Activated CD8-positive, alpha-beta memory T cell treated with anti-CD3 and anti-CD28 coated beads, Interleukin-2, amount 50 U/mL, for 1 hour (primary cell): ENCODE results near the gene RAP1GAP2.
"Not testable (repeated sequence)": the region's sequence is repeated elsewhere in the genome, so short reads cannot be mapped to it uniquely, and the experiment has no call there.

Source experiments
- DNase-seq: peaks from one replicate; pipeline ENCODE4 v3.0.0-alpha.2; 2020; ENCODE audit errors: extremely low read depth

The RAP1GAP2 gene

DNA sequence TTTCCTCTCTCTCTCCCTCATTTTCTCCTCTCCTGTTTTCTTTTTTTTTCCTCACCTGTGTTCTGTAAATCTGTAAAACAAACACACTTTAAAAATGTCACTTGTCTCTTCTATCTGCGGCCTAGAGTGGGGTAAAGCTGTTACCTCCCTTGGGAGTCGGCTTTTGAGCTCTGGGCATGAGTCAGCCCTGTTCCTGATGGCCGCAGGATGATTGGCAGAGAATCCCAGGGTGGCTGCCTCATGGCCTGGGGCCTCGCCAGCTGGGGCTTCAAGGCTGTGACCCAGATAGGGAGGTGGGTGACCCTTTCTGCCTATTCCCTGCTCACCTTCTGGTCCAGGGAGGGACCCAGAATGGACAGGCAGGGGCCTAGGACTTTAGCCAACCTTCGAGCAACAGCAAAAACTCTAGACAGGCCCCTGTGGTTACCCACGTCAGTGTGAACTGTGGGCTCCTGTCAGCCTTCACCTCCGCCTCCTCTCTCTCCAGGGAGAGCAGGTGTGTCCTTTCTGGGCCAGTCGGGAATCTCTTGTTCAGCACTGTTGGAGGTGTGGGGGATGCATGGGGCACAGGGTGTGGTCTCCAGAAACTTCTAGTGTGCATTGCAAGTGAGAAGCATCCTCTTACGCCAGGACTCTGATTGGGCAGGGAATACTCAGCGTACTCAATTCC, 87.4 kb downstream of the RAP1GAP2 start:
- no peak for DNase-seq

DNA sequence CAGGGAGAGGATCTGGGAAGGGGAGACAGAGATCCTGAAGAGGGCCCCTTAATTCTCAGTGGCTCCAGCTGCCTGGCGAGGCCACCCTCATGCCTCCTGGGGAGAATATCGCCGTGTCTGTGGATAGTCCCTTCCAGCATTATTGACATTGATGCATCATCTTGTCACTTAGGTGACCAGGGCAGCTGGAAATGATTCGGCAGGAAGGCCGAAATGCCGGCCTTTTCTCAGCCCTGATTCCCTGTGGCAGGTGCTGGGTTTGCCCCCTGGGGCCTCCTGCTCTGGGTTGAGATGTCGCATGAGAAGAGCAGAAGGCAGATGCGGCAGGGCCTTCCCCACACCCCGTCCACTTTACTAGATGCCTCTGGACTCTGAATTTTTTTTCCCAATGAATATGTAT, 89.5 kb downstream of the RAP1GAP2 start:
- DNase-seq = no peak

GRCh38 chr17:2888326-2888725, 92.1 kb downstream of the RAP1GAP2 start:
- no peak for DNase-seq

DNA sequence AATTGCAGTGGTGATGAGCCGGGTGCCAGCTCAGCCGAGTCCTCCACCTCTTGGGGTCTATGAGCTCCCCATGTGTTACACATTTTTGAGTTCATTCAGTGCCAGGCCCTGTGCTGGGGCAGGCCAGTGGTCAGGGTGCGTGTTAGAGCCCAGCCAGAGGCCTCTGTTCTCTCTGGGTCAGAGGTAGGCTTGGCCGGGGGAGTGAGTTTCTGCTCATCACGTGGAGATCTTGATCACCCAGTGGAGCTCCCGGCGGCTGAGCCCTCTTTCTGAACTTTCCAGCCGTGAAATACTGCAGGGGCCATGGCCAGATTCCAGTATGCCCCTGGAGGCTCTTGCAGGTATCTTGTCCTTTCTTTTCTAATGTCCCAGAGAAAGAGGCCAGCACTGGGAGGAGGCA, 93.0 kb downstream of the RAP1GAP2 start:
- DNase-seq = no peak

- DNase-seq = not testable (repeated sequence)
These were observed 94.5 kb downstream of the RAP1GAP2 start for GRCh38 chr17:2890778-2891177.

GRCh38 chr17:2892305-2892971, 96.2 kb downstream of the RAP1GAP2 start:
- no peak for DNase-seq

- DNase-seq = no peak
These were observed 97.2 kb downstream of the RAP1GAP2 start for GRCh38 chr17:2893422-2893914.

- no peak for DNase-seq
These were observed 98.5 kb downstream of the RAP1GAP2 start for GRCh38 chr17:2894782-2895181.

- DNase-seq = no peak
These were observed 101.4 kb downstream of the RAP1GAP2 start for GRCh38 chr17:2897605-2898004.

DNA sequence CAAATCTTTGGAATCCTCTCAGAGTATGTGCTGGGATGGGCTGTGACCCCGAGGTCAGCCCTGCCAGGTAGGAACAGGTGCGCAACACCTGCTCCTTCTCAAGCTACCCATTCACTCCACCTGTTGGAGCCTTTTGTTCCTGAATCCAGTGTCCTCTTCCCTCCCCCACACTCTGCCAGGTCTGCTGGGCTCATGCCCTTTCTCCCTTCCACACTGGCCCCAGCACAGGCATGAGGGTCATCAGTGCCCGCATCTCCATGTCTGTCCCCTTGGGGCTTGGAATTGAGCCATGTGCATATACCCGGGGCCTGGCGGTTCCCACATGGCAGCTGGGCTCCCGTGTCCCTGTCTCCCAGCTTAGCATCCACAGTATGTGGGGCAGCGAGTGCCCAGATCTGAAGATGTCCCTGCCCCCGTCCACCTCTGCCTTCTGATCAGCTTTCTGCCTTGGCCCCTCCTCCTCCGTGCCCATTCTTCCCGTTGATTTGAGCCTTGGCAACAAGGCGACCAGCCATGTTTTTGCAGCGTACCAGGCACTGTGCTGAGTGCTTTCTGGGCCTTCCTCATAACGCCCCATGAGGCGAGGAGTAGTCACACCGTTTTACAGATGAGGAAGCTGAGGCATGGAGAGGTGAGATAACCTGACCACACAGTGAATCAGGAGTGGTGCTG, 102.2 kb downstream of the RAP1GAP2 start:
- DNase-seq = no peak

DNA sequence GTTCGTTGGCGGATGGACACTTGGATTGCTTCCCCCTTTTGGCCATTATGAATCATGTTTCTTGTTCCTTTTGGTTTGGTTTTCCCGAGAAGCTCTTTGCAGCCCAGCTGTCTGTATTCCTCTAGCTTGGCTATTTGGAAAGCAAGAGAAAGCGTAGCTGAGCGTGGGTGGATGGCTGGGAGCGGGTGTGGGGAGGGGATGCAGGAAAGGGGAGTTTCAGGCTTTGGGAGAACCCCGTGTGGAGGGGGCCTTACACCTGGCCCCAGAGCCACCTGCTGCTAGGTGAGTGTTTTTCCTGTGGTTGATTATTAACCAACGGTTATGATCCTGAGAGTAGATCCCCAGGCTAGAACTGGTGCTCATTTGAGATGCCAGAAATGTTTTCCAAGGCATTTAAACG, 103.7 kb downstream of the RAP1GAP2 start:
- DNase-seq = no peak

DNA sequence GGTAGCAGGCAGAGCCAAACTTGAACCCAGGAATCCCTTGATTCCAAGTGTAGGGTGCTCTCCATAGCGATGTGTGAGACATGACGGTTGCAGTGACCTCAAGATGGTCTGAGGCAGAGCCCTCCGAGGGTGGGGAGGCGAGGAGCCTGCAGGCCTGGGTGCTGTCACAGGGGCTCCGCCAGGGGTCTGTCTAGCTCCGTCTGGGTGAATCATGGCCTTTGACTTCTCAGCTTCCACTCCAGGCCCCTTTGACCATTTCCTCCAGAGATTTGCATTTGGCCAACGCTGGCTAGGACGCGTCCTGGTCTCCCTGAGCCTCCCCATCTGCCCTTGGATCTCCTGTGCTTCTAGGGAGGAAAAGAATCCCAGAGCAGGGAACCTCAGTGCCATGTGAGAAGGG, 104.6 kb downstream of the RAP1GAP2 start:
- no peak for DNase-seq

- no peak for DNase-seq
These were observed 105.3 kb downstream of the RAP1GAP2 start for GRCh38 chr17:2901582-2901981.

GRCh38 chr17:2902546-2902945, 106.3 kb downstream of the RAP1GAP2 start:
- no peak for DNase-seq

GRCh38 chr17:2903193-2903974, 107.1 kb downstream of the RAP1GAP2 start:
- DNase-seq = no peak

DNA sequence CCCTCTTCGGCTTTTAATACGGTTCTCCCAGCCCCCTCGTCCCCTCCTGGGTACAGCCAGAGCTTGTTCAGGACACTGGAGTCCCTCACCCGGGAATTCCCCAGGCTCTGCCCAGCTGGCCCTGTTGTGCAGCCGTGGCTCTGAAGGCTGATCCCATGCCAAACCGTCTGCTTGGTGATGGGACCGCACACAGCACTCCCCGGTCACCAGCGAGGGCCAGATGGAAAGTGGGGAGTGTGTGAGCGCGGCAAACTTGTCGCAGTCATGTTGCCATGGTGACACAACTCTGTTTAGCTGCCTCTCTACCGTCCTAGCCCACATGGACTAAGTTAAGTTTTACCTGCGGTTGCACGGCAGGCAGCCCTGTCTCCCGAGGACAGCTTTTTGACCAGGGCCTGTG, 107.9 kb downstream of the RAP1GAP2 start:
- no peak for DNase-seq

- no peak for DNase-seq
These were observed 109.0 kb downstream of the RAP1GAP2 start for GRCh38 chr17:2905269-2905668.

DNA sequence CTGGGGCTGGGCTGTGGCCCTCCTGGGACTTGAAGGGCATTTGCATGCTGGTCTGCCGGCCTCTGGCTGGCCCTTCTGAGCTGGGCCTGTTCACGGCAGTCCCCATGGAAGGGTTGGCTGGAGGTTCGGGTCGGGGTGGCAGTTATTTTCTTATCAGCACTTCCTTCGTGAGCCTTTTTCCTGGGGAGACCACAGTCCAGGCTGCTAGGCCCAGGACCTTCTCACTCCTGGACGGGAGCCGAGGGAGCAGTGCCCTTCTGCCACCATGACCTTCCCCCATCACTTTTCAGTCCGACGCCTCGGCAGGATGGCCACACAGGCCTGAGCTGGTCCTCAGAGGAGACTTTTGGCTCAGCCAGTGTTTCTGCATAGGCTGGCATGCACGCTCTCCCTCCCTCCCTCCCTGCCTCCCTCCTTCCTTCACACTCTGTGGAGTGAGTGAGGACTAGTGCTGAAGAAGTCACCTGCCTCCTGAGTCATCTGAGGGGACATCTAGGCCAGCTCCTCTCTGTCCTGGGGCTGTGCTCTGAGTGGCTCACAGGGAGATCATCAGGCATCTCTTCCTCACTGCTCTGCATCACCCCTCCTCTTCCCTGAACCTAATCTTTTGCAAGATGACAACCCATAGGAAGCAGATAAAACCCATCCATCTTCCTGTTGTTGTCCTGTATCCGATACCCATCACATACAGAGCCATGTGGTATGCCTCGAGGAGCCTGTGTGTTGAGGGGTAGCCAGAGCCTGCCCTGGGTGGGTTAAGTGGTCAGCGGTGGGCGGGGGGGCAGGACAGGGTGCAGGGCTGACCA, 109.7 kb downstream of the RAP1GAP2 start:
- DNase-seq = no peak

GRCh38 chr17:2906901-2907300, 110.7 kb downstream of the RAP1GAP2 start:
- DNase-seq = no peak

- DNase-seq = no peak
These were observed 113.1 kb downstream of the RAP1GAP2 start for GRCh38 chr17:2909175-2909845.

DNA sequence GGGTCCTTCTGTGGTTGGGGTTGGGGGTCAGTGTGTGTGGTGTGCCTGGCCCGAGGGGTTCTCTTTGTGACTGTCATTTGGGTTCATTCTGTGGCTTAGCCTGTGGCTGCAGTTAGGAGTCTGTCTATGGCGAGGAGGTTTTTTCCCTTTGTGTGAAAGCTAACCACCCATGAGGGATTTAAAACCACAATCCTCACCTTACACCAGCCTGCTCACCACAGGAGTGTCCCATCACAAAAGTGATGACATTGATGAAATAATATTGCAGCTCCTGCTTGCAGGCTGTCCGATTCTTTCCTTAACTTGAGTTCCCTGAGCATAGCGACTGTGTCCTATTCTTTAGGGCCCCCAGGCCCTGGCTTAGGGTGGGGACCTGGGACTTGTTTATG, 113.6 kb downstream of the RAP1GAP2 start:
- DNase-seq = no peak
